Stimulated activated CD4-positive, alpha-beta T cell treated with anti-CD3 and anti-CD28 coated beads, Interleukin-4, amount 100 ng/mL, for 1 hour (primary cell): ENCODE results near the gene C2orf76.

ENCODE experiments used
- DNase-seq: peaks from one replicate; pipeline ENCODE4 v3.0.0-alpha.2; 2020

C2orf76 gene

GRCh38 chr2:119261493-119262225 lies 105.0 kb downstream of the C2orf76 start:
- DNase-seq, result no peak

DNA sequence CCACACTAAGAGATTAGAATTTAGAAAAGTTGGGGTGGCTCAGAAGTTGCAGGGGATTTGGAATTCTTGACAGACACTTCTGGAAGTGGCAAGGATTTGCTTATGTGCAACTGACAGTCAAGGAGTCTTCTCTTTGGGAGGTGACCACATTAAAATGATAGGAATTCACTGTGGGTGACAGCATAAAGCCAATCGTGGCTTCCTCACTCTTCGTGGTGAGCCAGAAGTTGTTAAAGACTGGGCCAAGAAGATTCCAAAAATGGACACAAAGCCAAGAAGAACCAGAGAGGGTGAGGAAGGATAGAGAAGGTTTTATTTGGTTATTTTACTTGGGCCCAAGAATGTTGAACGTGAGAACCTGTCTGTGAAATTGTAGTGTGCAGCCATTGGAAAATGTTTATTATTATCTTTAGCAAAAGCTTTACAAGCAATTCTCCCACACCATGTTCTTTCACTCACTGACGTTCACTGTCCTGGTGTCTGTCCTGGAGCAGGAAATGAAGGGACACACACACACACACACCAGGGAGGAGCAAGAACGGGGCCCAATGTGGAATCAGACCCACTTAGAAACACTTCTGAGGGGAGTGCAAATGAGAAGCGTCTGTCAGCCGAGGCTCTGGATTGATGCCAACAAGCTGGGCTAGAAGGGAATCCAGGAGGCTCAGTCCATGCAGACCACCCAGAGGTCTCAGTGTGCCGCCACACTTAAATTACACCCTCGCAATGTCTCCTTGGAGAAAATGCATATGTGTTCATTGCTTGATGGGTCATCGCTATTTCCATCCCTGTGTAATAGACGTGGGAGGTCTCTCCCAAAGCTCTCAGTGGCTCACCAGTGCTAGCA lies 105.8 kb downstream of the C2orf76 start:
- DNase-seq, result no peak

GRCh38 chr2:119259296-119259860 lies 107.3 kb downstream of the C2orf76 start:
- DNase-seq, result no peak

DNA sequence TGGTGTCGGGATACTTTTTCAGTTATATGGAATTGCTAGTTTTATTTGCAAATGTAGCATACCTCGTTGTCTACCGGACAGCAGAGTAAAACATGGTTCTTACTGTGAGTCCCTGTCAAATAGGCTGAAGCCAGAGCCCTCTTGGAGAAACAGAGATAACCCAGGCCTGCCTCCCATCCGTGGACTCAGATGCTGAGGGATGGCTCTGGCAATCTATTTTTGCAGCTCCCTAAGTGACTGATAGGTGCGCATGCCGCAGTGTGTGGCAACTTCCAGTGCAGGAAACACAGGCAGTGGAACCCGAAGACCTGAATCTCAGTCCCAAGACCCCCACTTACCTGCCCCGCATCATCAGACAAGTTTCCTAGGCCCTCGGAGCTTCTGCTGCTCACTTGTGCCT lies 109.4 kb downstream of the C2orf76 start:
- DNase-seq, result no peak

DNA sequence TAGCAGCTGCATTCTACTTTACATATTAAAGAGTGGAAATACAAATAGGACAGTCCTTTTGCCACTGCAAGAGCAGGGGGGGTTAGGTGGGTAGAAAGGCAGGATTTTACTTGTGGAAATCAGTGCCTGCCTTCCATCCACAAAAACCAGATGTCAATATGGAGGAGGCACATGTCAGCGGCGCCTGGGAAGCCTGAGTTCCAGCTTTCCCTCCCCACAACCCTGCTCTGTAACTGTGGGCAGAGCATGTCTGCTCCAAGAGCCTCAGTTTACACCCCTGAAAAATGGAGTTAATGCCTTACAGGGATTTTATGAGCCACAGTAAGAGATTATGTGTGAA lies 110.1 kb downstream of the C2orf76 start:
- DNase-seq, result no peak

GRCh38 chr2:119255760-119256581 lies 110.7 kb downstream of the C2orf76 start:
- no peak for DNase-seq

DNA sequence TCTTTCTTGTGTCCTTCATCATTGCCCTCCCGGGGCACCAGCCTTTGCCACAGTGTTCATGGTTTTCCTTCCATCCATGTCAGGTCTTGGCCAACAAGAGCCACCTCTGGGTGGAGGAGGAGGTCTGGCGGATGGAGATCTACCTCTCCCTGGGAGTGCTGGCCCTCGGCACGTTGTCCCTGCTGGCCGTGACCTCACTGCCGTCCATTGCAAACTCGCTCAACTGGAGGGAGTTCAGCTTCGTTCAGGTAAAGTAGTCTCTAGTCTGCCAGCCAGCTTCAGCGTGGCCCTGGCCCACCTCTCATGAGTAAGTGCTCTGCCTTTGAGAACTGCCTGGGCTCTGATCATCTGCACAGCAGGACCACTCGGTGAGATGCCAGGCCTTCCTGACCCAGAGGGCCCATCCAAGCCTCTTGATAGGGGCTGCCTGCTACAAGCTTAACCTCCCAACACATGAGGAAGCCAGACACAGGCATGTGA lies 112.0 kb downstream of the C2orf76 start:
- no peak for DNase-seq

- no peak for DNase-seq
These were observed 112.7 kb downstream of the C2orf76 start for GRCh38 chr2:119253760-119254600.

GRCh38 chr2:119253114-119253702 lies 113.4 kb downstream of the C2orf76 start:
- DNase-seq, result no peak
